HG03064 (cell line): Measurements from ENCODE around the gene NCMAP.
A peak's percentile ranks its signal among the peaks of the same experiment; 100 is the strongest.

Experiments used
- ATAC-seq: cut with Tn5 transposase; IDR thresholded peaks from one replicate; pipeline ENCODE4 v1.9.1; 2021; ENCODE audit warnings: low read depth; ENCODE audit not compliant: unreplicated experiment

Gene NCMAP

GRCh38 chr1:24609949-24610517 lies 54.1 kb downstream of the NCMAP start:
- no peak for ATAC-seq

GRCh38 chr1:24619376-24619775 lies 63.5 kb downstream of the NCMAP start:
- no peak for ATAC-seq

DNA sequence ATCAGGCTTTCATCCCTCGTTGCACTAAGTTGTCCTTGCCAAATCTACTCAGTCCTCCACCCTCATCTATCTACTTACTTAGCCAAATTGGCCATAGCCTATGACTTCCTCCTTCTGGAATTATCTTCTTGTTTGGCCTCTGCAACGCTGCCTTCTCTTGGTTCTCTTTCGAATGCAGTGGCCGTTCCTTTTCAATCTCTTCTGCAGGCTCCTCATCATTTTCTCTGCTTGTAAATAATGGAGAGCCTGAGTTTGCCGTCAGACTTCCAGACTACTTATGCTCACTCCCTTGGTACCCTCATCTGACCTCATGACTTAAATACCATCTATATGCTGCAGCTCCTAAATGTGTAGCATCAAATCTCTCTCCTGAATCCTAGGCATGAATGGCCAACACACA lies 64.8 kb downstream of the NCMAP start:
- no peak for ATAC-seq

DNA sequence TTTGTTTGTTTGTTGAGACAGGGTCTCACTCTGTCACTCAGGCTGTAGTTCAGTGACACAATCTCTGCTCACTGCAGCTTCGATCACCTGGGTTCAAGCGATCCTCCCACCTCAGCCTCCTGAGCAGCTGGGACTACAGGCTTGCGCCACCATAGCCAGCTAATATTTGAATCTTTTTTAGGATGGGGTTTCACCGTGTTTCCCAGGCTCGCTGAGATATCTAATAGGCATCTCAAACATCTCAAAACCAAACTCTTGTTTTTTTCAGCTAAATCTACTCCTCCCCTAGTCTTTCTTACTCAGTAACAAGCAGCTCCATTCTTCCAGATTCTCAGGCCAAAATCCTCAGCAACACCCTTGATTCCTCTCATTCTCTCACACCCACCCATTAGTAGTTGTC lies 65.2 kb downstream of the NCMAP start:
- no peak for ATAC-seq

- ATAC-seq: no peak
Observed at GRCh38 chr1:24622218-24622617, 66.3 kb downstream of the NCMAP start.

DNA sequence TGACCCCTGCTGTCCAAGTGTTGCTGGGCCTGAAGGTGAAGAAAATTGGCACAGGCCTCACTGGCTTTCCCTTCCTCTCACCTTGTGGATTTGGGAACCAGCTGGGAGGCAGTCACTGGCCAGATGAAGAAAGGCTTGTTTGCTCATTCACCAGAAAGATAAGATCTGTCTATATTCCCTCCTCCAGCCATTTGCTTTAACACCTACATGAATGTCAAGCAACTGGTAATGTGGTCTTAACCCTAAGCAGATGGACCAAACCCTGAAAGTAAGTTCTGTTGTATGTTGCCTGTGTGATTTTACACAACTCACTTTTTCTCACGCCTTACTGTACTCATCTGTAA lies 76.9 kb downstream of the NCMAP start:
- no peak for ATAC-seq

GRCh38 chr1:24635195-24635843 lies 79.4 kb downstream of the NCMAP start:
- ATAC-seq: no peak

DNA sequence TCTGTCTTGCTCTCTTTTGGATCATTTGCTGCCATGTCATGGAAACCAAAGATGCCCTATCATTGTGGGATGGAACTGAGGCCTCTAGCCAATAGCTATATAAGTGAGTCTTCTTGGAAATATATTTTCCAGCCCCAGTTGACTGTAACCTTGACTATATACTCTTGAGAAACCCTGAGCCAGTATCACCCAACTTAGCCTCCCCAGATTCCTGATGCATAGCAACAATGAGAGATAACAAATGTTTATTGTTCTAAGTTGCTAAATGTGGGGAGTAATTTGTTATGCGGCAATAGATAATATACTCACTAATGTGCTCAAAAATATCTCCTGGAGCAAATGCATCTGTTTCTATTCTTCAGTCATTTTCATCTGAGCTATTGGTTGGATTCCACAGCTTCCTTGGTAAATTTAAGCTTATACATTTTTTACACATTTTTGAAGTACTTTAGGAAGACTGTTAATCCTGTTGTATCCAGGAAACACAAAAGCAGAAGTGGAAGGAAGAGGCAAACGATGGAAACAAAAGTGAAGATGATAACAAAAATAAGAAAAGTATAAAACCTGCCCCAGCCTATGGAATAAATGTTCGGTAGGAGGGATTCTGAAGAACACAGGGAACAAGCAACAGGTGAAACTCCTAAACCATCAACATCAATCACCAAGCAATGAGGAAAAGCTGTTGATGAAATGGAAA lies 80.9 kb downstream of the NCMAP start:
- ATAC-seq: no peak

DNA sequence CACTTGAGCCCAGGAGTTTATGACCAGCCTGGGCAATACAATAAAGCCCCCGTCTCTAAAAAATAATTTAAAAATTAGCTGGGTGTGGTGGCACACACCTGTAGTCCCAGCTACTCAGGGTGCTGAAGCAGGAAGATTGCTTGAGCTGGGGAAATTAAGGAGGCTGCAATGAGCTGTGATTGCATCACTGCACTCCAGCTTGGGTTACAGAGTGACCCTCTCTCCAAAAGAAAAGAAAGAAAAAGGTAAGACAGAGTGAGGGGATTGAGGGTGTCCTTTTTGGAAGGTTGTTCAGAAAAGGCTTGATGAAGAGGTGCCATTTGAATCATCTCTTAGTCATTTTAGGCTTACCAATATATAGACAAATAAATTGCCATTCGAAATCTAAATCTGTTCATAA lies 83.2 kb downstream of the NCMAP start:
- ATAC-seq: no peak

DNA sequence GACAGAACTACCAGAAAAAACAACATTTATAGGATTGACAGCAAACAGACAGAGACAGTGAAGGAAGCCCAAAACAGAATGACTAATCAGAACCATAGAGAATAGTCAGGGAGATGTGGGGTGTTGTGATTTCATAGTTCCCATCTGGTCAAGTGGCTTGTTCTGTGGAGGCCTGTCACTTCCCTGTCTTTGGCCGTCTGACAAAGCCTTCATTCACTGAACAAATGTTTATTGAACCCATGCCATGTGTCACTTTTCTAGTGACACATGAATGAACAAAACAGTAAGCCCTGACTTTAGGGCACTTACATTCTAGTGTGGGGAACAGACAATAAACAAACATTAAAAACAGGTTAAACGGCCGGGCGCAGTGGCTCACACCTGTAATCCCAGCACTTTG lies 84.0 kb downstream of the NCMAP start:
- no peak for ATAC-seq

DNA sequence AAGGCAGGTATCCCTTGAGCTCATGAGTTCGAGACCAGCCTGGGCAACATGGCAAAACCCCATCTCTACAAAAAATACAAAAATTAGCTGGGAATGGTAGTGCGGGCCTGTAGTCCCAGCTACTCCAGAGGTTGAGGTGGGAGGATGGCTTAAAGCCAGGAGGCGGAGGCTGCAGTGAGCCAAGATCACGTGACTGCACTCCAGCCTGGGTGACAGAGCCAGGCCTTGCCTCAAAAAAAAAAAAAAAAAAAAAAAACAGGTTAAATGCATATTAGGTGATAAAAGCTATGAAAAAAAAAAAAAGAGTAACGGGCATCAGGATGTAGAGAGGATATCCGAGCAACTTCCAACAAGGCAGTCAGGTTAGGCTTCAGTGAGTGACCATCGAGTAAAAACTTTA lies 84.4 kb downstream of the NCMAP start:
- no peak for ATAC-seq

DNA sequence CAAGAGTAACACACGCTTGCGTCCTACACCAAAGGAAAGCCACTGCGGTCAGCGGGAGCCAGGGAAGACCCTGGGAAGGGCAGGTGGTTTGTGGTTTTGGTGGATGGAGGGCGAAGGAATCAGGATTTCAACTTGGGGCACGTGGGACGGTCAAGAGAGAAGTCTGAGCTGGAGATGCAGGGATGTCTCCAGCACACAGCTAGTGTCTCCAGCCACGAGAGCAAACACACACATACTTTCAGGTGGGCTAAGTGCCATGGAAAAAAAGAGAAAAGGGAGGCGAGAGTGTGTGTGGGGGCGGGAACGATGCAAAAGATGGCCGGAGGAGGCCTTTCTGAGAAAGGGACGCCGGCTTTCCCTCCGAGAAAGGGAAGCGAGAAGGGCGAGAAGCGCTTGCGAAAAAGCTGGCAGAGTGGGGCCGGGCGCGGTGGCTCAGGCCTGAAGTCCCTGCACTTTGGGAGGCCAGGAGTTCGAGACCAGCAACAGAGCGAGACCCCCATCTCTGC lies 85.8 kb downstream of the NCMAP start:
- ATAC-seq: no peak

DNA sequence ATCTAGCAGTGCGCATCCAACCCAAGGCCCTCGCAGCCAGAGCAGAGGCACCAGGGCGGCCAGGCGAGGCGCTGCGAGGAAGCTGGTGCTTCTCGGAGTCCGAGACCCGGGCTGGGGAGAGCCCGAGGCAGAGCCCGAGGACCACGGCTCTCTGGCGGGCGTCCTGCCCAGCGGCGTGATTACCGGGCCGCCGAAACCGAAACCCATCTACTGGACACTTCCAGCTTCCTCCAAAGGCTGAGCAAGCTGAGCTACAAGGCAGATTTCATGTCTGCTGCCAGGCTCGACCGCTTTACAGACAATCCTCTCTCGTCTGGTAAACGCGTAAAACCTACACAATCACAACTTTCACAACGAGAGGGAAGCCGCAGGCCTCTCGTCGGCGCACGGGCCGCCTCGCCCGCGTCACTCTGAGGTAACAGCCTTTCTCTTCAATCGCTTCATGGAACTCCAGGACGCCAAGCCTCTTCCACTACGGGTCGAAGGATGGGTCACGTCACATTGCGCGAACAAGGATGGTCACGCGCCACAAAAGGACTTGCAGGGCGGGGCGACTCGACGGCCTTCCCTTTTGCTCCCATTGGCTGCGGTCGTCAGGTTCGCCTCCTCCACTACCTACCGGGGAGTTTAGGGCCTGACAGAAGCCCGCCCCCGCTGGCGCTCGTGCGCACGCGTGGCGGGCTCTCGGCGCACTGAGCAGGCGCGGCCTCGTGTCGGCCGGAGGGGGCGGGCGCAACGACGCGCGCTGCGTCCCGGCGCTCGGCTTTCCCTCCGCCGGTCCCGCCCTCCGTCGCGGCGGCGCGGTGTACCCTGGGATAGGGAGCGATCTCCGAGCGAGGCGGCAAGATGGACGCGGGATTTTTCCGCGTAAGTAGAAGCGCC lies 86.8 kb downstream of the NCMAP start, which contains the start of gene SRRM1:
Gene SRRM1 (plus strand): TSS at position 822 of the 882 bp plus-strand sequence. CDS start 25 bp downstream, at position 847.
- ATAC-seq: peak; percentile 81

GRCh38 chr1:24643363-24644099 lies 87.6 kb downstream of the NCMAP start:
- ATAC-seq: peak; percentile 12

- ATAC-seq: no peak
Observed at GRCh38 chr1:24644100-24644384, 88.2 kb downstream of the NCMAP start.

GRCh38 chr1:24648919-24649318 lies 93.0 kb downstream of the NCMAP start:
- no peak for ATAC-seq

- ATAC-seq: no peak
Observed at GRCh38 chr1:24652382-24652781, 96.5 kb downstream of the NCMAP start.

GRCh38 chr1:24654010-24654409 lies 98.1 kb downstream of the NCMAP start:
- ATAC-seq: no peak

GRCh38 chr1:24656046-24656445 lies 100.2 kb downstream of the NCMAP start:
- ATAC-seq: no peak

- no peak for ATAC-seq
Observed at GRCh38 chr1:24657781-24658180, 101.9 kb downstream of the NCMAP start.
